CD4-positive, alpha-beta T cell (primary cell): ENCODE data around the gene DACT2. TPM values are rescaled to one million over a fixed set of nuclear protein-coding genes. Genes with fewer than 3 reads are reported as not detected.

Source experiments
- ATAC-seq: fragments of 200-7000 bp; cut with Tn5 transposase; one replicate; pipeline ENCODE4 v1.10.0; 2022; ENCODE audit warnings: mild to moderate bottlenecking; ENCODE audit not compliant: poor library complexity
- CTCF ChIA-PET: fragments of 350-600 bp; sonication (Branson Sonifier 250); formaldehyde crosslinking; loops from one replicate; lab custom pipeline; 2021; ENCODE audit warnings: antibody characterized with exemption, inconsistent platforms; lab: Charles Lee
- POLR2A ChIA-PET: fragments of 350-600 bp; sonication (Branson Sonifier 250); formaldehyde crosslinking; loops from one replicate; lab custom pipeline; 2021; ENCODE audit warnings: antibody characterized with exemption, inconsistent platforms; lab: Charles Lee
- DNase-seq, 14 experiments: peaks; one replicate each; pipeline ENCODE4 v3.0.0-alpha.2; 2013 to 2020; ENCODE audit warnings: mixed read lengths in 2 of 14
- H3K27ac ChIP-seq, 2 donors: one replicate each; pipeline versions ENCODE4 v1.5.1 to v1.7.0; 2013; ENCODE audit warnings: low read length in 2 of 2, low read depth in 1 of 2, mild to moderate bottlenecking in 1 of 2
- H3K27me3 ChIP-seq, 2 experiments: 1 replicate in 1 of 2; 2 replicates in 1 of 2; pipeline versions ENCODE4 v1.6.1 to v1.7.0; 2013; ENCODE audit warnings: low read length in 2 of 2, control low read depth in 1 of 2, mild to moderate bottlenecking in 1 of 2, moderate library complexity in 1 of 2; ENCODE audit not compliant: insufficient read depth in 2 of 2, control insufficient read depth in 1 of 2
- H3K36me3 ChIP-seq: one replicate; pipeline ENCODE4 v1.6.1; 2013; ENCODE audit warnings: low read length, control low read depth; ENCODE audit not compliant: insufficient read depth
- H3K4me1 ChIP-seq: one replicate; pipeline ENCODE4 v1.6.1; 2013; ENCODE audit warnings: low read length, control low read depth; ENCODE audit not compliant: insufficient read depth
- H3K4me3 ChIP-seq: one replicate; pipeline ENCODE4 v1.5.1; 2013; ENCODE audit warnings: mild to moderate bottlenecking, low read length, moderate library complexity
- H3K9me3 ChIP-seq, 2 experiments: 1 replicate in 1 of 2; 2 replicates in 1 of 2; pipeline versions ENCODE4 v1.6.1 to v1.7.0; 2013; ENCODE audit warnings: low read length in 2 of 2, mild to moderate bottlenecking in 2 of 2, control low read depth in 1 of 2, moderate library complexity in 1 of 2; ENCODE audit not compliant: control insufficient read depth in 1 of 2, insufficient read depth in 1 of 2
- H3K27ac Mint-ChIP-seq: one replicate; pipeline ENCODE4 v1.8.0; 2020; ENCODE audit warnings: mixed read lengths
- H3K27me3 Mint-ChIP-seq: one replicate; pipeline ENCODE4 v1.8.0; 2021; ENCODE audit warnings: mixed read lengths
- H3K36me3 Mint-ChIP-seq: one replicate; pipeline ENCODE4 v1.8.0; 2021; ENCODE audit warnings: low read depth, mixed read lengths
- H3K4me1 Mint-ChIP-seq: one replicate; pipeline ENCODE4 v1.8.0; 2021; ENCODE audit warnings: low read depth, mixed read lengths
- H3K4me3 Mint-ChIP-seq: one replicate; pipeline ENCODE4 v1.8.0; 2020; ENCODE audit warnings: mild to moderate bottlenecking, mixed read lengths
- H3K9me3 Mint-ChIP-seq: one replicate; pipeline ENCODE4 v1.8.0; 2020; ENCODE audit warnings: mixed read lengths
- intact Hi-C, 2 experiments: fragments of 100-400 bp; cut with DNase I in 1 of 2; cut with micrococcal nuclease in 1 of 2; formaldehyde crosslinking; loops; one replicate each; pipeline versions ENCODE4 v1.15.1 to v1.9.0; 2023 to 2025; cut with DNase I, micrococcal nuclease
- total RNA-seq, 174 experiments: library from RNA in 2 of 174; stranded (reverse) in 2 of 174; gene quantifications; one replicate each; pipeline ENCODE4 v1.2.3 and lab custom pipeline; 2021 to 2026
- TF ChIP-seq, protein P1 (sequence below): fragments of 200-600 bp; IDR thresholded peaks from one replicate; pipeline ENCODE4 v1.8.0; 2022; ENCODE audit warnings: antibody characterized with exemption, mild to moderate bottlenecking

The DACT2 gene
- total RNA-seq, 2 experiments from 2014 or later: not detected

DNA sequence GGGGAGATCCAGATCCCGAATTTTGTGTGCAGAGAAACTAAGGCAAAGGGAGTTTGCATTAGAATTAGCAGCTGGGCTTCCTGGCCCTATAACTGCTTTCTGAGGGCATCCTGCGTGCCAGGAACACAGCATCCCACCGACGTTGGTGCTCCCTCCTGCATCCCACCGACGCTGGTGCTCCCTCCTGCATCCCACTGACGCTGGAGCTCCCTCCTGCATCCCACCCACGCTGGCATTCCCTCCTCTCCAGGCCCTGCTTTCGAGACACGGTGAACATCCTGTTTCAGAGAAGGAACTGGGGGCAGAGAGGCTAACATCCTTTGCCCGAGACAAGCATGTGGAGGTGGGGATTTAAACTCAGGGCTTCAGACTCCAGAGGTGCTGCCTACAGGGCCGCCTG, 44.4 kb downstream of the DACT2 start:
- CTCF ChIA-PET: no interaction called here
- Mint-ChIP-seq H3K4me1 (no peaks in the 10 kb centered on the region), H3K27ac (no peak overlapping the region), H3K36me3 (no peaks in the 10 kb centered on the region), H3K27me3 (peaks cover 35% of the 10 kb centered on the region), H3K4me3 (no peak overlapping the region), H3K9me3 (no peaks in the 10 kb centered on the region)
- POLR2A ChIA-PET: no interaction called here
- Histone ChIP-seq H3K36me3 (no peaks in the 10 kb centered on the region), H3K4me3 (no peak overlapping the region), H3K4me1 (no peaks in the 10 kb centered on the region), H3K9me3 (peaks cover 0 to 19% of the 10 kb centered on the region in 2 experiments), H3K27me3 (peaks cover 0 to 4% of the 10 kb centered on the region in 2 experiments), H3K27ac (no peak overlapping the region)
- DNase-seq (no peak), ATAC-seq (no peak)
- TF ChIP-seq, protein P1, sequence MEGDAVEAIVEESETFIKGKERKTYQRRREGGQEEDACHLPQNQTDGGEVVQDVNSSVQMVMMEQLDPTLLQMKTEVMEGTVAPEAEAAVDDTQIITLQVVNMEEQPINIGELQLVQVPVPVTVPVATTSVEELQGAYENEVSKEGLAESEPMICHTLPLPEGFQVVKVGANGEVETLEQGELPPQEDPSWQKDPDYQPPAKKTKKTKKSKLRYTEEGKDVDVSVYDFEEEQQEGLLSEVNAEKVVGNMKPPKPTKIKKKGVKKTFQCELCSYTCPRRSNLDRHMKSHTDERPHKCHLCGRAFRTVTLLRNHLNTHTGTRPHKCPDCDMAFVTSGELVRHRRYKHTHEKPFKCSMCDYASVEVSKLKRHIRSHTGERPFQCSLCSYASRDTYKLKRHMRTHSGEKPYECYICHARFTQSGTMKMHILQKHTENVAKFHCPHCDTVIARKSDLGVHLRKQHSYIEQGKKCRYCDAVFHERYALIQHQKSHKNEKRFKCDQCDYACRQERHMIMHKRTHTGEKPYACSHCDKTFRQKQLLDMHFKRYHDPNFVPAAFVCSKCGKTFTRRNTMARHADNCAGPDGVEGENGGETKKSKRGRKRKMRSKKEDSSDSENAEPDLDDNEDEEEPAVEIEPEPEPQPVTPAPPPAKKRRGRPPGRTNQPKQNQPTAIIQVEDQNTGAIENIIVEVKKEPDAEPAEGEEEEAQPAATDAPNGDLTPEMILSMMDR: no peak
- intact Hi-C loops: no loop called here

GRCh38 chr6:168274037-168274952, 45.3 kb downstream of the DACT2 start:
- no peak for ATAC-seq
- CTCF ChIA-PET: no interaction called here
- POLR2A ChIA-PET: no interaction called here

DNA sequence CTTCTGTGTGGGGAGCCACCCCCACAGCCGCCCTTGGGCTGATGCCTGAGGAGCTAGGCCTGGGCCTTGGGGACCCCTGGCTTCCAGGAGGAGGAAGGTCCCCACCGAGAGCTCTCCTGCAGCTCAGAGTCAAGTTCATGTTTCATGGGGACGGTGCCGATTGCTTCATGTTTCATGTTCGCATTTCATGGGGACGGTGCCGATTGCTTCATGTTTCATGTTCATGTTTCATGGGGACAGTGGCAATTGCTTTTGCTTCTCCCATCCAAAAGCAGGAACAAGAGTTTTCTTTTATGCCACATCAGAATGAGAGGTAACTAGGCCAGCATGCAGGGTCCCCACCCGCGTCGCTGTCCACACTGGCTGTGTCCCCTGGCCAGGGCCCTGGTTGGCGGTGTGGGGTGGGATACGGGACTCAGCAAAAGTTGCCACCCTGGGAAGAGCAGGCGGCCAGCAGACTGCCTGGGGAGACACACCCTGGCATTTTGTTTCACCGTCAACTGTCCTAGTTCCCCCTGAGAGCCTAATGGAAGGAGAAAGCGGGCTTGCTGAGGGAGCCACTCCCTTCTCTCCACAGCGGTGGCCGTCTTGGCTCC, 46.0 kb downstream of the DACT2 start:
- H3K4me1 Mint-ChIP-seq: no peaks in the 10 kb centered on the region
- no peak for DNase-seq
- TF ChIP-seq, protein P1: no peak
- ATAC-seq: no peak
- intact Hi-C loops: no loop called here
- ChIA-PET CTCF (no interaction called here), POLR2A (no interaction called here)
- H3K36me3 ChIP-seq: no peaks in the 10 kb centered on the region
- H3K9me3 Mint-ChIP-seq: no peaks in the 10 kb centered on the region
- H3K36me3 Mint-ChIP-seq: no peaks in the 10 kb centered on the region
- H3K4me3 Mint-ChIP-seq: no peak overlapping the region
- H3K4me3 ChIP-seq: no peak overlapping the region
- H3K27ac Mint-ChIP-seq: no peak overlapping the region
- peaks cover 0 to 10% of the 10 kb centered on the region in 2 experiments for H3K9me3 ChIP-seq
- H3K27me3 ChIP-seq: peaks cover 0 to 4% of the 10 kb centered on the region in 2 experiments
- no peak overlapping the region for H3K27ac ChIP-seq
- no peaks in the 10 kb centered on the region for H3K4me1 ChIP-seq
- H3K27me3 Mint-ChIP-seq: peaks cover 35% of the 10 kb centered on the region

More at GRCh38 chr6:168274037-168274952, 45.3 kb downstream of the DACT2 start:
- no peaks in the 10 kb centered on the region for H3K4me1 Mint-ChIP-seq
- TF ChIP-seq, protein P1: no peak
- no peak for DNase-seq
- no peaks in the 10 kb centered on the region for H3K9me3 Mint-ChIP-seq
- intact Hi-C loops: no loop called here
- H3K27me3 Mint-ChIP-seq: peaks cover 35% of the 10 kb centered on the region
- H3K27ac Mint-ChIP-seq: no peak overlapping the region
- Histone ChIP-seq H3K4me3 (no peak overlapping the region), H3K36me3 (no peaks in the 10 kb centered on the region), H3K27me3 (peaks cover 0 to 4% of the 10 kb centered on the region in 2 experiments), H3K4me1 (no peaks in the 10 kb centered on the region), H3K27ac (no peak overlapping the region), H3K9me3 (peaks cover 0 to 10% of the 10 kb centered on the region in 2 experiments)
- H3K4me3 Mint-ChIP-seq: no peak overlapping the region
- H3K36me3 Mint-ChIP-seq: no peaks in the 10 kb centered on the region
